EH (cell line): ENCODE measurements around the gene PACSIN1.

Source experiments
- DNase-seq: peaks from one replicate; pipeline ENCODE4 v3.0.0-alpha.2; 2015; ENCODE audit warnings: low read depth

The PACSIN1 gene, protein sequence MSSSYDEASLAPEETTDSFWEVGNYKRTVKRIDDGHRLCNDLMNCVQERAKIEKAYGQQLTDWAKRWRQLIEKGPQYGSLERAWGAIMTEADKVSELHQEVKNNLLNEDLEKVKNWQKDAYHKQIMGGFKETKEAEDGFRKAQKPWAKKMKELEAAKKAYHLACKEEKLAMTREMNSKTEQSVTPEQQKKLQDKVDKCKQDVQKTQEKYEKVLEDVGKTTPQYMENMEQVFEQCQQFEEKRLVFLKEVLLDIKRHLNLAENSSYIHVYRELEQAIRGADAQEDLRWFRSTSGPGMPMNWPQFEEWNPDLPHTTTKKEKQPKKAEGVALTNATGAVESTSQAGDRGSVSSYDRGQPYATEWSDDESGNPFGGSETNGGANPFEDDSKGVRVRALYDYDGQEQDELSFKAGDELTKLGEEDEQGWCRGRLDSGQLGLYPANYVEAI

DNA sequence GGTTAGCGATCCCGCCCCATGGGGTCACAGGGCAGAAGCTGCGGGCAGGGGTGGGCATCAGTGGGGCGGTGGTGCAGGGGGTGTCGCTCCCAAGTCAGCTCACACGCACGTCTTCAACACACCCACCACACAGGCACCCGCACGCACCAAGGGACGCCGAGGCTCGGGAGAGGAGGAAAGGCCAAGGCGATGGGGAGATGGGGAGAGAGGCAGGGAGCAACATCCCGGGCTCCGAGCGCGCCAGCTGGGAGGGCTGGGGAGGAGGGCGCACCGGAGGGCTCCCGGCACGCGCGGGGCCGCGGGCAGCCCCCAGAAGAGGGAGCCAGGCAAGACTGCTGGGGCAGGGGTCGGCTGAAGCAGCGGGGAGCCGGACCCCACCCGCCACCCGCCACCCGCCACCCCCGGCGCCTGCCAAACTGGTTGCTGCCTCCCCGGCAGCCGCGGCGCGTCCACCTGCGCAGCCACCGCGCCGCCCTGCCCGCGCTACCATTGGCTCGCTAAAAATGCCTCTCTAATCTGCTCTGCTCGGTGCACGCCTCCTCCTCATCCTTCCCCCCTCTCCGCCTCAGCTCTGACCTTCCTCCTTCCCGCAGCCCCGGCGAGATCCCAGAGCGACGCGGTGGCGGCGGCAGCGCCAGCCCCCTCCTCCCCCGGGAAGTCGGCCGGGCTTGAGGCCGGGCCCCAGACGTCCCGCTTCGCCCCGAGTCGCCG is at the start of gene PACSIN1:
TSS of gene PACSIN1 (plus strand) at position 546 of the 711 bp plus-strand sequence. CDS start 60,230 bp downstream, outside the sequence.
- DNase-seq: peak; percentile 19

DNA sequence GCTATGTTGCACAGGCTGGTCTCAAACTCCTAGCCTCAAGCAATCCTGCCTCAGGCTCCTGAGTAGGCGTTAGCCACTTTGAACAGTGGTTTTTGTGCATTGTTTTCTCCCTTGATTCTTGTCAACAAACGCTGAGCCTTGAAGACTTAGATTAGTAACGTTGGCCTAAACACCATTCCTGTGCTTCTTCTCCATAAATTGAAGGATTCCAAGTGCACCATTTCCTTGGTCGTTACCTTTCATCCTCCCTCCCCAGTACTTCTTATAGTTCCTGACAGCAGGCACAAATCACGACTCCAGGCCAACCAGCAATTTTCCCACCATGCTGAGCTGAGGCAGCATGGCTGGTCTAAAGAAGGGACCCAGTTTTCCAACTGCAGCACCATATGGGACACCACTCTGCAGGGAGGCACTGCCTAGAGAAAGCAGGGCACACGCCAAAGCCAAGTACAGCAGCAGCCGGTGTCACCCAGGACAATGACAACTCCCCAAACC is 49.0 kb upstream of the PACSIN1 start:
- DNase-seq: no peak

DNA sequence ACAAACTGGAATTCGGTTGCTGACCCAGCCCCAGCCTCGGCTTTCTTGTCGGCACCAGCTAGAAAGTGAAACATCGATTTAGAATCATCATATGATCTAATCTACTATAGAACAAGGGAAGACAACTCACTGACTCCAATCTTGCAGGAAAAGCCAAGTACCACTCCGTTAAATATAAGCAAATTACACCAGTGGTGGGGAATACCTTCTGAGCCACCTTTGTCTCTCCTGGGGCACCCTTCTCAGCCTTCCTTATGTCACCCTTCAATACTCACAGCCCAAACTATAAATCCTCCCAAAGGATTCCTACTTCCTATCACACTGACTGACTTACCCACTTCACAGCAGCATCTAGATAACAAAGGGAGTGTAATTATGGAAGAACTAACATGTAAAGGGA is 47.5 kb upstream of the PACSIN1 start:
- no peak for DNase-seq

DNA sequence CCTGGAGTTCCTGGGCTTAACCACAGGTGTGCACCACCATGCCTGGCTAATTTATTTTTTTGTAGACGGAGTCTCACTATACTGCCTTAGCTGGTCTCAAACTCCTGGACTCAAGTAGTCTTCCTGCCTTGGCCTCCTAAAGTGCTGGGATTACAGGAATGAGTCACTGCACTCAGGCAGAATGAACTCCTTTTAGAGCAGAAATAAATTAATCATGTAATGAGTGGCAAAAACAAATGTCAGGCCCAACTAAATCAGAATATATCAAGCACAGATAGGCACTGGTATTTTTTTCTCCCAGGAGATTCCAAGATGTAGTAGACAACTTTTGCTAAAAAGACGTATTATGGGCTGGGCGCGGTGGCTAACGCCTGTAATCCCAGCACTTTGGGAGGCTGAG is 42.6 kb upstream of the PACSIN1 start:
- DNase-seq: peak; percentile 46

DNA sequence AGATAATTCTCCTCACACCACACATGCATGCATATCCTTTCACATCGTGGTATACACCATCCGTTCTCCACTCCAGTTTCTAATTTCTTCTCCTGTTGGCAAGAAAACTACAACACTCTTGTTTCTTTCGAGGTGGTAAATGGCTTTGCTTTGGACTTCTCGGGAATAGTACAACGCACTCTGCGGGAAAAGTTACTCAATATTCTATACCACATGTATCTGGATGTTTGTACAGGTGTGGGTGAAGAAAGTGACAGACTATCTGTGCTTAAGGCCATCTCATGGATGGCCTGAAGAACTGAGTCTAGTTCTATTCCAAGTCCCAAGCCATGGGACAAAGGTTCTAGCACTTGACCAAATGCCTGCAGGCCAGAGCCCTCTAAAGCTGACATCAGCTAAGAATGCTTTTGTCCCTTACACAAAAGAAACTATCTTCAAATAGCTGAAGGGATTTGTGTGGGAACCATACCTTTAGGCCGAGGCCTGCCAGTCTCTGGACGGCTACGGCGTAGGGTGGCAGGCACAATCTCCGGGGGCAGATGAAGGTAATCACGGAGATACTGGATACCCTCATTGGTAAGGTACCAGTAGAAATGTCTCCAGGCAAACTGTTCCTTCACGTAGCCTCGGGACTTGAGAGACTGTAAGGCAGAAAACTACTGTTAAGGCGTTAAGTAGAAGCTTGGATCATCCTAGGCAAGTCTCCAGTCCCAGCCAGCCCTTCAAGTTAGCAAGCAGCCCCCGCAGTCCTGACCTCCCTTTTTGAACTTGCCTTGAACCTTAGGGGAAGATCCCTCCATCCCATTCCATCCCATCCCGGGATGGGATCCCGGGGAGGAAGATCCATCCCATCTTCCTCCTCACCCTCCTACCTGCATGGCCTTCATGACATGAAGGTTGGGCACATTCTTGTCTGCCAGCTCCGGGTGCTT is 41.4 kb upstream of the PACSIN1 start:
- no peak for DNase-seq

DNA sequence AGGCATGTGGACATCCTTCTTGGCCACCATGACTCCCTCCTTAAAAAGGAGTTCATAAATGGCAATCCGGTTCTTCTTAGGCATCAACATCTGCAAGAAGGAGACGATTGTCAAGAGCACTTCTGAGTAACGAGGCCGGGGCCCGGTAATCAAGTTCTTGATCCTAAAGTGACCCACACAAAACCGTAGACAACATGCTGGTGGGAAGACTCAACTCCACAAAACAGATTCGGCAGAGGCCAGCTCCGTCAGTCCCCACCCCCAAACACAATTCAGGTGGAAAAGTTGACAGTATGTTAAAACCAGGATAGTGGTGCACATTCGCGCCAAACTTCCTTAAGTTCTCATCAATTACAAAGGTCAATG is 40.8 kb upstream of the PACSIN1 start:
- DNase-seq: peak; percentile 18

DNA sequence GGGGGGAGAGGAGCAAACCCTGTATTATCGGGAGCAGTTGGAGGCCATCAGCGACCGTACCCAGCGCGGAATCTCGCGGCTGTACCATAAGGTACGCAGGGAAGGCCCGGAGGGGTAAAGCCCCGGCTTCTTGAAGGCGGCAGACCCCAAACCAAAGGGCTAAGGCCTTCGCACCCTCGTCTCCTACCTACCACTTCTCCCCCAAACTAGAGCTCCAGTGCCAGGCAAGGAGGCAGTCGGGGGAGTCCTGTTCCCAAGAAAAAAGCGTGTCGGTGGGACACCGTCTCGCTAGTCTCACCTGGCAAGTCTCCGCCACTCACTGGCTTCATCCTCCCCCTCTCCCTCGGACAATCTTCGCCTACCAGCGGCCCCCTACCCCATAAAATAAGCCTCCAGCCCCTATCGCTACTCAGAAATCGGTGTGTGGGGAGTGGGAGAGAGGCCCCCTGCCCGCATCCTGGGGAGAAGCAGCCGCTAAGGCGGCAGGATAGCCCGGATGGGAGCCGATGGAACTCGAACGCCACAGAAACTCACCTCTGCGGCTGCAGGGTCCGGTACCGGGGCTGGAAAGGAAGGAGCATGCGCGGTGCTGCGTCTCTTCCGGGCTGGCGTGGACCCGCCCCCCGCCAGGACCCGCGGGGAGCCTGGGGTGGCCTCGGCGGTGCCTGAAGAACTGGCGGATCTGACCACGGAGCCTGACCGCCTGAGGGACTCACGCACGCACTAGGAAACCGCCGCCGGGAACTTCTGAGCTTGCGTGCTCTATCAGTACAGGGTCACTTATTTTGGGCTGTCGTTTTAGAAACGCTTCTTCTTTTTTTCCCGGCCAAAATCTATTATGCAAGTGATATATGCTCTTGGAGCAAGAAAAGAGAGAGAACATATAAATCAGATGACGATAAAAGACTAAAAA is 40.1 kb upstream of the PACSIN1 start, which contains the start of gene RPS10:
TSS of gene RPS10 (minus strand) at position 572 of the 913 bp plus-strand sequence. CDS start 848 bp downstream, outside the sequence.
- DNase-seq: peak; percentile 93

DNA sequence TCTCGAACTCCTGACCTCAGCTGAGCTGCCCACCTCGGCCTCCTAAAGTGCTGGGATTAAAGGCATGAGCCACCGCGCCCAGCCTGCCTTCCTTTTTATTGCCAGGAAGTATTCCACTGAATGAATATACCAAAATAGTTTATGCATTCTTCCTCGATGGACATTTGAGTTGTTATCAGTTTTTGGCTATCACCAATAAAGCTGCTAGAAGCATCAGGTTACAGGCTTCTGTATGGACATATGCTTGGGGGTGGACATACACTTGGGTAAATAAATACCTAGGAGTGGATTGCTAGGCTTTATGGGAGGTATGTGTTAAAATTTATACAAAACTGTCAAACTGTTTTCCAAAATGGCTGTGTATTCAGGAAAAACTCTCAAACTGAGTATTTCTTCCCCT is 30.0 kb upstream of the PACSIN1 start:
- DNase-seq: no peak

DNA sequence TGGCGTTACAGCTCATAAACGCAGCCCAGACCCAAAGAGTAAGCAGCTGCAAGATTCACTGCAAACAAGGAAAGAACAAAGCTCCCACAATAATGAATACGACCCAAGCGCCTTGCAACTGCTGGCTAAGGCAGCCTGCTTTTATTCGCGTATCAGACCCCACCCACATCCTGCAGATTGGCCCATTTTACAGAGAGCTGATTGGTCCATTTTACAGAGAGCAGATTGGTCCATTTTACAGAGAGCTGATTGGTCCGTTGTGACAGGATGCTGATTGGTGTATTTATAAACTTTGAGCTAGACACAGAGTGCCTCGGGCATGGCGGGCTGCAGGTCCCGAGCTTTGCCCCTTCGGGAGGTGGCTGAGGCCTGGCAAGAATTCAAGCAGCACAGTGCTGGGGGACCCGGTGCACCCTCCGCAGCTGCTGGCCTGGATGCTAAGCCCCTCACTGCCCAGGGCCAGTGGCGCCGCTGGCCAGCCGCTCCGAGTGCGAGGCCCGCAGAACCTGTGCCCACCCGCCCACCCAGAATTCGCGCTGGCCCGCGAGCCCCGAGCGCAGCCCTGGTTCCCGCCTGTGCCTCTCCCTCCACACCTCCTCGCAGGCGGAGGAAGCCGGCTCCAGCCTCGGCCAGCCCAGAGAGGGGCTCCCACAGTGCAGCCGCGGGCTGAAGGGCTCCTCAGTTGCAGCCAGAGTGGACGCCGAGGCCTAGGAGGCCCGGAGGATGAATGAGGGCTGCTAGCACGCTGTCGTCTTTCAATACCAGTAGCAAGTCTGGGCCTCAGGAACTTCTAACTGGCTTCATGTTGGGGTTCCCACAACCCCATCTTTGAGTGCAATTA is 28.9 kb upstream of the PACSIN1 start:
- DNase-seq: no peak

DNA sequence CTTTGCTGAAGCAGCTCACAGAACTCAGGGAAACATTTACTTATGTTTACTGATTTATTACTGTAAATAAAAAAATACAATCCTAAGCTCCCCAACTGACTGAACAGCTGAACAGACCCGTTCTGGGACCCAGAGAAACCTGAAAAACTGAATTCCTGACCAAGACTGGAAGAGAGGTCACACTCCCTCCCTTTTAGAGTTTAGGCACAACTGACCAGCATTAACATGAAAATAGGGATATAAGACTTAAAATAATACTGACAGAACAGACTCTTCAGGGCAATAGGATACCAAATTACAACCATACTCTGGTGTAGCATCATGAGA is 28.3 kb upstream of the PACSIN1 start:
- DNase-seq: no peak

DNA sequence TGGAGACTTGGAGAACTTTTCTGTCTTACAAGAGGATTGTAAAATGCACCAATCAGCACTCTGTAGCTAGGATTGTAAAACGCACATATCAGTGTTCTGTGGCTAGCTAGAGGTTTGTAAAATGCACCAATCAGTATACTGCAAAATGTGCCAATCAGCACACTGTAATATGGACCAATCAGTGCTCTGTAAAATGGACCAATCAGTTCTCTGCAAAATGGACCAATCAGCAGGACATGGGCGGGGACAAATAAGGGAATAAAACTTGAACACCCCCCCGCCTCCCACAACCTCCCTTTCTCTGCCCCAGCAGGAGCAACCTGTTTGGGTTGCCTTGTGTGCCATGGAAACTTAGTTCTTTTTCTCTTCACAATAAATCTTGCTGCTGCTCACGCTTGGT is 27.2 kb upstream of the PACSIN1 start:
- DNase-seq: no peak

DNA sequence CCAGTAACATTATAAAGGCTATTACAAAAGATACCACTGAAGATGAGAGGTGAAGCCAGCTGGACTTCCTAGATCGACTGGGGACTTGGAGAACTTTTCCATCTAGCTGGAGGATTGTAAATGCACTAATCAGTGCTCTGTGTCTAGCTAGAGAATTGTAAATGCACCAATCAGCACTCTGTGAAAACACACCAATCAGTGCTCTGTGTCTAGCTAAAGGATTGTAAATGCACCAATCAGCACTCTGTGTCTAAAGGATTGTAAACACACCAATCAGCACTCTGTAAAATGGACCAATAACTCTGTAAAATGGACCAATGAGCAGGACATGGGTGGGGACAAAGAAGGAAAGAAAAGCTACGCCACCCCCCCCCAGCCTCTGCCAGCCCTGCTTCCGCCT is 26.4 kb upstream of the PACSIN1 start:
- DNase-seq: no peak

DNA sequence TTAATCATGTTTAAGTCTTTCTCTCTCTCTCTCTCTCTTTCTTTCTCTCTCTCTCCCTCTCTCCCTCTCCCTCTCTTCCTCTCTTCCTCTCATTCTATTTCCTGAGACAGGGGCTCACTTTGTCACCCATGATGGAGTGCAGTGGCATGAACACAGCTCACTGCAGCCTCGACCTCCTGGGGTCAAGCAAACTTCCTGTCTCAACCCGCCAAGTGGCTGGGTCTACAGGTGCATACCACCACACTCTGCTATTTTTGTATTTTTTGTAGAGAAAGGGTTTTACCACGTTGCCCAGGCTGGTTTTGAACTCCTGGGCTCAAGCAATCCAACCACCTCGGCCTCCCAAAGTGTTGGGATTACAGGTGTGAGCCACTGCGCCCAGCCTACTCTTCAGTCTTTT is 24.4 kb upstream of the PACSIN1 start:
- DNase-seq: no peak

DNA sequence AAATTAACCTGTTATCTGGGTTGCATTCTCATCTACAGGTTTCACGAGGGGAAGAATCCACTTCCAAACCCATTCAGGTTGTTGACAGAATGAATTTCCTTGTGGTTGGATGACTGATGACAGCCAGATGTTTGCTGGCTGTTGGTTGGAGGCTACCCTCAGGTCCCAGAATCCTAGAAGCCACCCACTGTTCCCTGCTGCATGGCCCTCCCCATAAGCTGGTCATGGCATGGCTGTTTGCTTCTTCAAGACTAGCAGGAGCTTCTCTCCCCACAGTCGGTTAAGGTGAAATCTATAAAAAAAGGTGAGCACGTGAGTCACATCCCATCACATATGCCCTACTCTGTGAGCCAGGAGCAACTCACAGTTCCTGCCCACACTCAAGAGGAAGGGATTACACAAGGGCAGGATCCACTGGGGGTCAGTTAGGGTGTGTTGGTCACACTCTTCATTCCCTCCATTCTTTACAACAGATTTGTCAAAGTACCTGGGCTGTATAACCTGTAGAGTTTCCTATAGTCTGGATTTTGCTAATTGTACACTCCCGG is 20.5 kb upstream of the PACSIN1 start:
- DNase-seq: no peak

DNA sequence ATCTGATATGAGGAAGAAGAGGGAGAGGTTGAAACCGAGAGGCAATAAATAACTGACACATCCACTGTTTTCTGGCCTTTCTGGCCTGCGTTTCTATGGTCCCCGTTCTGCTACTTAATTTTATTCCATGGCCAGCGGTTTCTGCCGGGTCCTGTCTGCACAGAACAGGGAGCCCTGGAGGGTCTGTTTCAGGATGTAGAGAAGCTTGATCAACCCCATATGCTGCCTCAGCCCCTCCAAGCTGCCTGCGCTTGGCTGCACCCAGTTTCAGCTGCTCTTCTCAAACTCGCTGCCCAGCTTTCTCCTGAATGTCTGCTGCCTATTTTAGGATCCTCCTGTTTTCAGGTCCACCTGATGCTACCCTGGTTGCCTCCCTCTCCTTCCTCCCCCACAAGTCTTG is 18.5 kb upstream of the PACSIN1 start:
- no peak for DNase-seq

DNA sequence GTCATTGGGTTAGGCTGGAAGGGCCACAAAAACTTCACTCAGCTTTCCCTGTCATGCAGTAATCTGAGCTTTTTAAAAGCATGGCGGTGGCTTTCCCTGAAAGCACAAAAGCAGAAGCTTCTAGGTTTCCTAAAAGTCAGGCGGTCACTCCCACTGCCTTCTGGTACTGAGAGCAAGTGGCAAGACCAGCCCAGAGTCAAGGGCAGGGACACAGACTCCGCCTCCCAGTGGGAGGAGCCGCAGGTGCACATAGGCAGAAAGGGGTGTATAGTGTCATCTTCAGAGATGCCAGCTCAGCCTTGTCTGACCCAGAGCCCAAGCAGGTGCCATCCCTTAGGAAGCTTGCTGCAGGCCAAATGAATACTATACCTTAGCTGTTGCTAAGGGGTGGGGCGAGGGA is 18.0 kb upstream of the PACSIN1 start:
- no peak for DNase-seq

DNA sequence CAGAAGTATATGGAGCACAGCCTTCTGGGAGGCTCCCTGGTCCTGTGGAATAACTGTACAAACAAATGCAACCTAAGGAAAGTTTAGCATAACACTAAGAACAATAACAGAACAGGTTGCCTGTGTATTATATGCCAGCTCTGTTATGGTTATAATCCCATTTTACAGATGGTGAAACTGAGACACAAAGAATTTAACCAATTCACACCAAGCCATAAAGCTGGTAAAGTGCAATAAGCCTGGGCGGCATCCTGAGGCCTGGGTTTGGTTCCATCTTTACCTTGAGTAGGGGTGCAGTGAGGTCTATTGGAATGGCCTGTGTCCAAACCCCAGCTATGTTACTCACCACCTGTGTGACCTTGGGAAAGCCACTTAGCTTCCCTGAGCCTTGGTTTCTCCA is 14.7 kb upstream of the PACSIN1 start:
- DNase-seq: no peak

DNA sequence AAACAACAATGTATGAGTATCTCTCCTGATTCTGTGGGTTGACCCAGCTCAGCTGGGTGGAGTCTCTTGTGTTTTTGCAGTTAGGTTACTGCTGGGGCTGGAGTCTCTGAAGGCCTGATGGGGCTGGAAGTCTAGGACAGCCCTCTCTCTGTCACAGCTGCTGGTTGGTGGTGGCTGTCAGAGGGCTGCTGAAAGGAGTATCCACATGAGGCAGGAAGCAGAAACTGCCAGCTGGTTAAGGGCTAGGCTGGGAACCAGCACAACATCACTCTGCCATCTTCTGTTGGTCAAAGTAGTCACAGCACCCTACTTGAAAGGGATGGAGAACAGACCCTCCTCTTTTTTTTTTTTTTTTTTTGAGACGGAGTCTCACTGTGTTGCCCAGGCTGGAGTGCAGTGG is 10.0 kb upstream of the PACSIN1 start:
- peak; percentile 17 for DNase-seq

DNA sequence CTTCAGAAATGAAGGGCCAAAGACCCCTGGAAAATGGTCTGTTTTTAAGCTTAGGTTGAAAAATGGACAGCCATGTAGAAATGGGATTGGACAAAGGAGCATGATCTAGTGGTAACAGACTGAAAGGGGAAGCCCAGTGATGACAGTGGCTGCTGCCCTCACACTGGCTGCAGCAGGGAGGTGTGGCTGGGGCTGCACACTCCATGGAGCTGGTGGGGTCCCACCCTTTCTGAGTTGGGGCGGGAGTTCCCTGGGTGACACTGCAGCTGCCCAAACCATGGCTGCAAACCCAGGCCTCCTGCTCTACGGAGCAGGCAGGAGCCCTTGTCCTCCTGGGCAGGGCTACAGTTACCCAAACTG is 8.5 kb upstream of the PACSIN1 start:
- no peak for DNase-seq
